K562 (cell line): ENCODE results near the gene AKT2. TPM values are rescaled to one million over a fixed set of nuclear protein-coding genes. Genes with fewer than 3 reads are reported as not detected.

ENCODE experiments used
- CLOCK ChIP-seq: fragments of 250-450 bp; sonication (Bioruptor Pico); IDR thresholded peaks from 2 replicates; pipeline ENCODE4 v1.4.0; 2020; ENCODE audit warnings: mild to moderate bottlenecking, moderate library complexity, borderline replicate concordance
- CREB3 ChIP-seq: fragments of 450-650 bp; conservative IDR thresholded peaks from 2 replicates; pipeline ENCODE4 v1.6.1; 2016; ENCODE audit warnings: missing genetic modification characterization, low read depth, mild to moderate bottlenecking, missing compliant biosample characterization, moderate library complexity
- EHMT2 ChIP-seq: fragments of 450-650 bp; IDR thresholded peaks from 2 replicates; pipeline ENCODE4 v1.6.1; 2018; ENCODE audit warnings: antibody characterized with exemption
- FOXA1 ChIP-seq: fragments of 450-650 bp; IDR thresholded peaks from 2 replicates; pipeline ENCODE4 v1.6.1; 2016; ENCODE audit warnings: mild to moderate bottlenecking, borderline replicate concordance
- FOXP1 ChIP-seq: sonication (generic); formaldehyde crosslinking; IDR thresholded peaks from 2 replicates; pipeline ENCODE4 v1.8.0; 2022; ENCODE audit warnings: mild to moderate bottlenecking, missing genetic modification reagents
- FUS ChIP-seq: fragments of 200-400 bp; formaldehyde crosslinking; optimal IDR thresholded peaks from 2 replicates; pipeline ENCODE3; 2017; ENCODE audit warnings: low read depth, low read length
- GTF2F1 ChIP-seq: IDR thresholded peaks from 2 replicates; pipeline ENCODE4 v1.6.1; 2011; ENCODE audit warnings: low read depth, low read length, improper control_type of control experiment
- HNRNPL ChIP-seq: fragments of 200-400 bp; formaldehyde crosslinking; IDR thresholded peaks from 2 replicates; pipeline ENCODE4 v1.6.1; 2017; ENCODE audit warnings: low read depth, mild to moderate bottlenecking, low read length
- HSF4 ChIP-seq: fragments of 250-450 bp; sonication (Bioruptor Pico); IDR thresholded peaks from 2 replicates; pipeline ENCODE4 v2.1.2; 2022; ENCODE audit warnings: mild to moderate bottlenecking, moderate library complexity, borderline replicate concordance
- ILK ChIP-seq: fragments of 450-650 bp; IDR thresholded peaks from 2 replicates; pipeline ENCODE4 v1.6.1; 2016; ENCODE audit warnings: missing genetic modification characterization, low read depth, mild to moderate bottlenecking, missing compliant biosample characterization, moderate library complexity, borderline replicate concordance
- KLF1 ChIP-seq: fragments of 450-650 bp; IDR thresholded peaks from 2 replicates; pipeline ENCODE4 v1.6.1; 2016; ENCODE audit warnings: missing genetic modification characterization, missing compliant biosample characterization
- NFIC ChIP-seq: fragments of 450-650 bp; IDR thresholded peaks from 2 replicates; pipeline ENCODE4 v1.6.1; 2017; ENCODE audit warnings: mild to moderate bottlenecking, inconsistent platforms
- POU5F1 ChIP-seq: fragments of 150-350 bp; IDR thresholded peaks from 2 replicates; pipeline ENCODE4 v1.6.1; 2014; ENCODE audit warnings: borderline replicate concordance, low read length, low read depth, mild to moderate bottlenecking; ENCODE audit not compliant: partially characterized antibody
- PTTG1 ChIP-seq: fragments of 450-650 bp; IDR thresholded peaks from 2 replicates; pipeline ENCODE4 v1.6.1; 2016; ENCODE audit warnings: low read depth, mild to moderate bottlenecking, missing genetic modification characterization, missing compliant biosample characterization
- RFX1 ChIP-seq: fragments of 450-650 bp; IDR thresholded peaks from 2 replicates; pipeline ENCODE4 v1.6.1; 2016; ENCODE audit warnings: mild to moderate bottlenecking, moderate library complexity
- SIN3B ChIP-seq: fragments of 450-650 bp; IDR thresholded peaks from 2 replicates; pipeline ENCODE4 v1.6.1; 2017; ENCODE audit warnings: low read depth, mild to moderate bottlenecking, moderate library complexity
- SNAPC5 ChIP-seq: fragments of 250-450 bp; sonication (Bioruptor Pico); IDR thresholded peaks from 2 replicates; pipeline ENCODE4 v1.8.0; 2021; ENCODE audit warnings: moderate library complexity, mild to moderate bottlenecking, inconsistent platforms
- ZBTB9 ChIP-seq: fragments of 450-650 bp; formaldehyde crosslinking; IDR thresholded peaks from 2 replicates; pipeline ENCODE4 v1.4.0; 2020; ENCODE audit warnings: mild to moderate bottlenecking, moderate library complexity
- ZNF41 ChIP-seq: fragments of 250-450 bp; sonication (Bioruptor Pico); conservative IDR thresholded peaks from 2 replicates; pipeline ENCODE4 v1.4.0; 2020; ENCODE audit warnings: mild to moderate bottlenecking
- ZNF445 ChIP-seq: fragments of 250-450 bp; sonication (Bioruptor Pico); IDR thresholded peaks from 2 replicates; pipeline ENCODE4 v1.4.0; 2020; ENCODE audit warnings: low read depth, mild to moderate bottlenecking, moderate library complexity
- ZNF778 ChIP-seq: fragments of 450-650 bp; formaldehyde crosslinking; IDR thresholded peaks from 2 replicates; pipeline ENCODE4 v1.4.0; 2020; ENCODE audit warnings: mild to moderate bottlenecking, moderate library complexity
- polyA plus RNA-seq, 8 experiments: library from polyadenylated mRNA; depleted of rRNA in 4 of 8; stranded (reverse) in 5 of 8; unstranded in 3 of 8; fragments of >200 nt; fragmentation: Nextera tagmentation in 2 of 8; fragmentation: Illumina TruSeq in 1 of 8; extraction: Ambion mirVana in 2 of 8; extraction: Trizol in 1 of 8; gene quantifications; 2 replicates each; pipeline versions ENCODE4 v1.2.1 to v1.2.3, GENCODE V29; 2011 to 2014; ENCODE audit warnings: inconsistent platforms in 1 of 8, missing spikeins in 1 of 8
- total RNA-seq, 7 experiments: library from RNA; depleted of rRNA in 6 of 7; stranded (reverse); fragments of >200 nt in 6 of 7; fragmentation: Illumina TruSeq in 2 of 7; extraction: Trizol in 2 of 7; gene quantifications; 2 replicates each; pipeline versions ENCODE4 v1.2.1 to v1.2.3, GENCODE V29; 2011 to 2021; ENCODE audit warnings: low replicate concordance in 1 of 7

The AKT2 gene
- total and polyA plus RNA-seq, 9 of the 15 experiments (the other 6 are each of a cell fraction or from before 2014, with no cell fraction given): 1.1 to 132 (median 67.7) TPM

GRCh38 chr19:40231544-40232424 lies 53.4 kb downstream of the AKT2 start (continued):
- TF ChIP-seq ZNF41 (CRISPR knock-in tag) (no peak), ZNF445 (CRISPR knock-in tag) (no peak), SNAPC5 (CRISPR knock-in tag) (no peak), KLF1 (no peak), ZBTB9 (CRISPR knock-in tag) (0 out of 2 replicates have a peak, but pooled peaks have one; percentile 8), FUS (no peak), HNRNPL (no peak), SIN3B (no peak; the same call in 1 of the 2 replicates), FOXA1 (no peak), EHMT2 (no peak), FOXP1 (CRISPR knock-in tag) (no peak), GTF2F1 (no peak), ZNF778 (CRISPR knock-in tag) (no peak), RFX1 (no peak), ILK (tag) (no peak), POU5F1 (no peak), NFIC (no peak), PTTG1 (no peak), CREB3 (no peak), CLOCK (CRISPR knock-in tag) (no peak), HSF4 (CRISPR knock-in tag) (no peak)
